Motor neuron (in vitro differentiated cells): ENCODE data around the gene MLST8. TPM values are rescaled to one million over a fixed set of nuclear protein-coding genes. Genes with fewer than 3 reads are reported as not detected.
"Not testable (repeated sequence)": the region's sequence is repeated elsewhere in the genome, so short reads cannot be mapped to it uniquely, and the experiment has no call there.

Experiments used
- ATAC-seq, 8 experiments: fragments of 200-7000 bp; cut with Tn5 transposase; replicated peaks in 6 of 8; 2 replicates each; pipeline ENCODE4 v1.8.0; 2021; ENCODE audit warnings: mild to moderate bottlenecking in 8 of 8, moderate library complexity in 8 of 8
- H3K27ac ChIP-seq, 2 donors: fragments of 250-450 bp; sonication (Bioruptor Pico); 2 replicates each; pipeline ENCODE4 v1.9.0; 2021; ENCODE audit warnings: antibody characterized with exemption in 2 of 2, mild to moderate bottlenecking in 2 of 2, moderate library complexity in 1 of 2
- H3K4me1 ChIP-seq, 2 donors: fragments of 250-450 bp; sonication (Bioruptor Pico); replicated peaks in 1 of 2; 2 replicates each; pipeline ENCODE4 v1.6.1; 2021; ENCODE audit warnings: antibody characterized with exemption in 2 of 2, mild to moderate bottlenecking in 2 of 2, moderate library complexity in 1 of 2
- H3K4me3 ChIP-seq, 5 donors: fragments of 250-450 bp; sonication (Bioruptor Pico); 2 replicates each; pipeline ENCODE4 v1.9.0; 2021; ENCODE audit warnings: antibody characterized with exemption in 5 of 5, mild to moderate bottlenecking in 5 of 5, moderate library complexity in 4 of 5
- WGBS, 10 experiments: fragments of 450-650 bp; shearing (Covaris generic); methylation state at CpG; one replicate each; pipeline ENCODE4 v1.0.0; 2022; 5-methylcytosine and 5-hydroxymethylcytosine counted together
- in situ Hi-C, 9 experiments: fragments of 400-800 bp; cut with MboI; loops; one replicate each; pipeline ENCODE4 v1.15.0; 2021; ENCODE audit warnings: low sequenced_read_pairs in 9 of 9, low pct_unique_long_range_greater_than_20kb in 2 of 9; ENCODE audit not compliant: unreplicated experiment in 9 of 9
- total RNA-seq, 8 experiments: library from RNA; unstranded; fragments of 300-600 nt; gene quantifications; 2 replicates each; pipeline versions ENCODE4 v1.2.3 to v1.2.4, GENCODE V29; 2022

Gene MLST8
- total RNA-seq, 8 experiments from 2014 or later, result 25.9 to 59.8 (median 38.7) TPM

DNA sequence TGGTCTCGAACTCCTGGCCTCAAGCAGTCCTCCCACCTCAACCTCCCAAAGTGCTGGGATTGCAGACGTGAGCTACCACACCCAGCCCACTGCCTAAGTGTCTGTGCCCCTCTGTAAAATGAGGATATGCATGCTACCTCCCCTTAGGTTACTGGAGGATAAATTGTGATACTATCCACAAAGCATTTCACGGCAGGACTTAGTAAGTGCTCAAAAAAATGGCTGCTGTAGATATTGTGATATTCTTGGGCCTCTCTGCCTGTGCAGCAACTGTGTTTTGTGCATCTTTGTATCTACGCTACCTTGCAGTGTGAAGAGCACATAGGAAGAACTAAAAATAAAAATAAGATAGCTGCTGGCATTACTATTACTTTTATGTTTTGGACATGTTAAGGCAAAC lies 7.0 kb upstream of the MLST8 start:
- no peak overlapping the region for H3K4me3 ChIP-seq
- peaks cover 15 to 18% of the 10 kb centered on the region in 2 donors for H3K4me1 ChIP-seq
- no peak overlapping the region for H3K27ac ChIP-seq
- no peak for ATAC-seq
- WGBS, 10 experiments, result 19 to 100% (median 61%) methylated on average over 1 to 4 of the region's 4 CpGs; no CpG with 5 or more reads in 3 of the 10 experiments
- in situ Hi-C loops, result no loop called here

DNA sequence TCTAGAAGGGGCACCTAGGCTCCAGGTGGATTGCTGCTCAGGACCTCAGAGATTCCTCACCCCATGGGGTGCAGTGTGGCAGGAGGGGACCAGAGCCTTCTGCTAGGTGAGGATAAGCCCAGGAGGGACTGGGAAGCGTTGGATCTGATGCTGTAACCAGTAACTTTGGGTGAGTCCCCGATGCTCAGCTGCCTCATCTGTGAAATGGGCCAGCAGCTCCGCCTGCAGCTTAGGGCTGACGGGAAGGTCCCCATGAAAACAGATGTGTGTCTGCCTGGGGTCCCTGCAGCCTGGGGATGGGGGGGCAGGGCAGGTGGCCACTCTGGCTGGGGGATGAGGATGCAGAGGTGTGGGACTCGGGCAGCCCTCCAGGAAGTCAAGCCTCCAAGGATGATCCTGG lies 6.2 kb upstream of the MLST8 start:
- no peak for ATAC-seq
- in situ Hi-C loops, result no loop called here
- Histone ChIP-seq H3K4me3 (no peak overlapping the region), H3K27ac (no peak overlapping the region), H3K4me1 (peaks cover 10 to 13% of the 10 kb centered on the region in 2 donors)
- WGBS, 10 experiments, result 50% methylated on average over 2 of the region's 5 CpGs; no CpG with 5 or more reads in 9 of the 10 experiments

- peaks cover 5 to 9% of the 10 kb centered on the region in 2 donors for H3K4me1 ChIP-seq
- no peak overlapping the region for H3K27ac ChIP-seq
- no peak overlapping the region for H3K4me3 ChIP-seq
- 38 to 86% methylated on average over 2 to 4 of the region's 14 CpGs; no CpG with 5 or more reads in 8 of the 10 experiments for WGBS, 10 experiments
- in situ Hi-C loops, result no loop called here
- ATAC-seq, result no peak
Measured at GRCh38 chr16:2199621-2200139, 5.6 kb upstream of the MLST8 start.

- Histone ChIP-seq H3K4me3 (no peak overlapping the region), H3K27ac (no peak overlapping the region), H3K4me1 (peaks cover 2 to 4% of the 10 kb centered on the region in 2 donors)
- 45 to 100% (median 72%) methylated on average over 2 to 5 of the region's 6 CpGs; no CpG with 5 or more reads in 3 of the 10 experiments for WGBS, 10 experiments
- no peak for ATAC-seq
- in situ Hi-C loops, result no loop called here
Measured at GRCh38 chr16:2200313-2200712, 4.9 kb upstream of the MLST8 start.

DNA sequence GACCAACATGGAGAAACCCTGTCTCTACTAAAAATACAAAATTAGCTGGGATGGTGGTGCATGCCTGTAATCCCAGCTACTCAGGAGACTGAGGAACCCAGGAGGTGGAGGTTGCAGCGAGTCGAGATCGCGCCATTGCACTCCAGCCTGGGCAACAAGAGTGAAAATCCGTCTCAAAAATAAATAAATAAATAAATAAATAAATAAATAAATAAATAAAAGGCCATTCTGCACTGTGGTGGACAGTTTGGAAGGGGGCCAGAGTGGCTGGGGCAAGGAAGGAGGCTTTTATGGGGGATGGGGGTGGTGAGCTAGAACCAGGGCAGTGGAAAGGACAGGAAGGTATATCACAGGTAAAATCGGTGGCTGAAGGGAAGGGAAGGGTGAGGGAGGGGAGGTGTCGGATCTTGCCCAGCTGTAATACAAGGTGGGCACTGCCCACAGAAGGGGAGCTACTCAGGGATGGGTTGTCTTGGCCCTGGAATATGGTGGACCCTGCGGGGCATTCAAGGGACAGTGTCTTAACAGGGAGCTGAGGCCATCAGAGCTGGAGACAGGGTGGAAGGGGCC lies 2.0 kb upstream of the MLST8 start:
- H3K4me1 ChIP-seq, H3K27ac ChIP-seq, in situ Hi-C loops, ATAC-seq, H3K4me3 ChIP-seq: not testable (repeated sequence)
- WGBS, 10 experiments, result 83 to 100% (median 98%) methylated on average over 1 to 5 of the region's 8 CpGs; no CpG with 5 or more reads in 4 of the 10 experiments

DNA sequence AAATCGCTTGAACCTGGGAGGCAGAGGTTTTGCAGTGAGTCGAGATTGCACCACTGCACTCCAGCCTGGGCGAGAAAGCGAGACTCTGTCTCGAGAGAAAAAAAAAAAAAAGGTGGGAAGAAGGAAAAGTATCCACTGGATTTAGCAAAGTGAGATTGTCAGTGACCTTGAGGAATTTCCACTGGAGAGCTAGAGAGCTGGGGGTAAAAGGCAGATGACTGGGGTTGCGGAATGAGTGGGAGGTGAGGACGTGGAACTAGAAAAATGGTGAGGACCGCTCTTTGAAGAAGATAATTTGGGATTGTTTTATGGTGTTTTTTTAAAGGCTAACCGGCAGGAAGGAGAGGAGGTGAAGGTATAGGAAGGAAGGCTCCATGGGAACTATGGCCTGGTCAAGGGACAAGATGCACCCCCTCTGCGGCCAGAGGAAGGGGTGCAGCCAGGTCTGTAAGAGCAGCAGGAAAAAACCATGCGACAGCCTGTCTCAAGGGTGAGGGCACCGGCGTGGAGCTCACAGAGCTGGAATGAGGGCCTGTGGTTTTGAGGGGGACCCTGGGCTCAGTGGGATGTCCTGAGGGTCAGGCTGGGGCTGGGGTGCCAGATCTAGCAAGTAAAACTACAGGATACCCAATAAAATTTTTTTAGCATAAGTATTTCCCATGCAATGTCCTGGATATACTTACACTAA lies 694 bp upstream of the MLST8 start:
- H3K4me3 ChIP-seq, result peak overlapping the region; percentile 75 to 99 (median 97)
- H3K4me1 ChIP-seq, result peaks cover 9% of the 10 kb centered on the region in 2 donors
- H3K27ac ChIP-seq, result peak overlapping the region in 1 of 2 donors; percentile 99
- ATAC-seq, result peak in 4 of 8 experiments; percentile 0 to 3 (median 1)
- WGBS, 10 experiments, result 55 to 90% (median 82%) methylated on average over 2 to 13 of the region's 13 CpGs
- in situ Hi-C loops, result no loop called here

DNA sequence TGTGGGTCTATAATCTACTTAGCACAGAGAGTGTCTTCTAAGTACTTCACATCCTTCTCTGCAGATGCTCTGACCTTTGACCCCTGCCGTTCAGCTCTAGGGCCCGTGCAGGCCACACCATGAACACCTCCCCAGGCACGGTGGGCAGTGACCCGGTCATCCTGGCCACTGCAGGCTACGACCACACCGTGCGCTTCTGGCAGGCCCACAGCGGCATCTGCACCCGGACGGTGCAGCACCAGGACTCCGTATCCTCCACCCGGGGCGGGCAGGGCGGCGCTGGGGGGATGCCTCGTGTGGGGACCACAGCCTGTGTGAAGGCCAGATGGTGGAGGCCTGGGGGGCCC lies 686 bp downstream of the MLST8 start:
- in situ Hi-C loops, result no loop called here
- peak; percentile 28 to 46 (median 38) for ATAC-seq
- Histone ChIP-seq H3K27ac (peak overlapping the region; percentile 99 to 100), H3K4me3 (peak overlapping the region; percentile 75 to 99 (median 97)), H3K4me1 (peaks cover 9% of the 10 kb centered on the region in 2 donors)
- no CpG with 5 or more reads among the region's 16 CpGs for WGBS, 10 experiments

GRCh38 chr16:2206420-2206779 lies 1.1 kb downstream of the MLST8 start:
- H3K4me1 ChIP-seq, result peaks cover 9% of the 10 kb centered on the region in 2 donors
- 76 to 79% methylated on average over 5 to 7 of the region's 18 CpGs; no CpG with 5 or more reads in 8 of the 10 experiments for WGBS, 10 experiments
- in situ Hi-C loops, result no loop called here
- H3K27ac ChIP-seq, result peak overlapping the region; percentile 99 to 100
- ATAC-seq, result no peak
- peak overlapping the region; percentile 75 to 99 (median 97) for H3K4me3 ChIP-seq

DNA sequence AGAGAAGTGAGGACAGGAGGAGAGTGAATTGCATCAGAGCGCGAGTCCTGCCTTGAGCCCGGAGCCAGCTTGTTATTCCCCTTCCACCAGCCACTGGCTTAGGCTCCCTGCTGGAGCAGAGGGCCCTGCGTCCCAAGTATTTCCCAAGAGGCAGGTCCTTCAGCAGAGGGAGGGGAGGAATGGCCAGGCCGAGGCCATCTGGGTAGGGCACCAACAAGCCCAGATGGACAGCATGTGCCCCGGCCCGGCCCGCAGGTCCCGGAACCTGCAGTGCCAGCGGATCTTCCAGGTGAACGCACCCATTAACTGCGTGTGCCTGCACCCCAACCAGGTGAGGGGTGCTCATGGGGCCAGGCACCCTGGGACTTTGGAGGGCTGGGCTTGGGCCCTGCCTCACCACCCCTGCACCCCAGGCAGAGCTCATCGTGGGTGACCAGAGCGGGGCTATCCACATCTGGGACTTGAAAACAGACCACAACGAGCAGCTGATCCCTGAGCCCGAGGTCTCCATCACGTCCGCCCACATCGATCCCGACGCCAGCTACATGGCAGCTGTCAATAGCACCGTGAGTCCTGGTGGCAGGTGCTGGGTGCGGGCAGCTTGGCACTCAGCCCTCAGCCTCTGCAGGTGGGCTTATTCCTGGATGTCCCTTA lies 1.7 kb downstream of the MLST8 start:
- in situ Hi-C loops, result no loop called here
- H3K27ac ChIP-seq, result no peak overlapping the region
- H3K4me1 ChIP-seq, result peaks cover 9% of the 10 kb centered on the region in 2 donors
- H3K4me3 ChIP-seq, result peak overlapping the region in 2 of 5 donors; percentile 75 to 97
- ATAC-seq, result no peak
- 0 to 100% (median 92%) methylated on average over 1 to 5 of the region's 23 CpGs; no CpG with 5 or more reads in 7 of the 10 experiments for WGBS, 10 experiments

GRCh38 chr16:2207872-2208271 lies 2.6 kb downstream of the MLST8 start:
- no peak for ATAC-seq
- H3K4me3 ChIP-seq, result no peak overlapping the region
- in situ Hi-C loops, result no loop called here
- H3K4me1 ChIP-seq, result peaks cover 13 to 14% of the 10 kb centered on the region in 2 donors
- WGBS, 10 experiments, result 80 to 100% (median 96%) methylated on average over 1 to 4 of the region's 9 CpGs; no CpG with 5 or more reads in 3 of the 10 experiments
- H3K27ac ChIP-seq, result no peak overlapping the region

GRCh38 chr16:2208308-2208707 lies 3.1 kb downstream of the MLST8 start:
- ATAC-seq, result no peak
- no peak overlapping the region for H3K27ac ChIP-seq
- WGBS, 10 experiments, result no CpG with 5 or more reads among the region's 23 CpGs
- no peak overlapping the region for H3K4me3 ChIP-seq
- in situ Hi-C loops, result no loop called here
- H3K4me1 ChIP-seq, result peaks cover 17 to 18% of the 10 kb centered on the region in 2 donors

- in situ Hi-C loops, result no loop called here
- peaks cover 22% of the 10 kb centered on the region in 2 donors for H3K4me1 ChIP-seq
- no peak for ATAC-seq
- H3K4me3 ChIP-seq, result no peak overlapping the region
- WGBS, 10 experiments, result 100% methylated on average over 1 of the region's 9 CpGs; no CpG with 5 or more reads in 9 of the 10 experiments
- no peak overlapping the region for H3K27ac ChIP-seq
Measured at GRCh38 chr16:2208772-2209171, 3.5 kb downstream of the MLST8 start.
